Hepatocyte (in vitro differentiated cells): ENCODE measurements around the gene CFAP92.

Source experiments
- CTCF ChIP-seq: fragments of 200-600 bp; sonication (generic); IDR thresholded peaks from 2 replicates; pipeline ENCODE4 v1.5.1; 2016; ENCODE audit warnings: antibody characterized with exemption, mild to moderate bottlenecking; ENCODE audit not compliant: poor library complexity
- EZH2 ChIP-seq: fragments of 200-600 bp; sonication (generic); IDR thresholded peaks from 2 replicates; pipeline ENCODE4 v1.6.1; 2016; ENCODE audit warnings: antibody characterized with exemption, mild to moderate bottlenecking, borderline replicate concordance
- EZH2phosphoT487 ChIP-seq: fragments of 200-600 bp; sonication (generic); IDR thresholded peaks from one replicate; pipeline ENCODE4 v1.6.1; 2018; ENCODE audit warnings: antibody characterized with exemption, mild to moderate bottlenecking, low read depth, moderate library complexity; ENCODE audit not compliant: unreplicated experiment, severe bottlenecking

DNA sequence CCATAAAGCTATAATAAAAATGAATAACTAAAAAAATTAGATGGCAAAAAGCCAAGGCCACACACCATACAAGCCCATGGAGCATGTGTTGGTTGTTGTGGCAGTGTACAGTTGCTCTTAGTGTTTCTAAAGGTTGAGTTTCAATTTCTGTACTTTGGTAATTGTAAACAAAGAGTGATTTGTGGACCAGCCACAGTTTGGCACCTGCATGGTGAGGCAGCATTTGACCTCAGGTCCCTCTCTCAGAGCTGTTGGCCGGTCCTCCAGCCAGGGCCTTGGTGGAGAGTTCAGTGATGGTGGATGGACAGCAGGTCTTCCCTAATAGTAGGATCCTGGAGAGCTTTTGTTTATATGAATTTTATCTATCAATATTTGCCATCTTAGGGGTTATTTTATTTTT, 108.9 kb downstream of the CFAP92 start:
- TF ChIP-seq CTCF (no peak), EZH2 (no peak), EZH2phosphoT487 (no peak)
